Muscle layer of duodenum (tissue), 2 donors: ENCODE results near the gene SEPHS2.
"Not testable (repeated sequence)": the region's sequence is repeated elsewhere in the genome, so short reads cannot be mapped to it uniquely, and the experiment has no call there.

ENCODE experiments used
- H3K27ac ChIP-seq: one replicate; pipeline ENCODE4 v1.7.0; 2013; ENCODE audit warnings: mild to moderate bottlenecking, low read length
- H3K27me3 ChIP-seq: one replicate; pipeline ENCODE4 v1.7.0; 2013; ENCODE audit warnings: low read depth, mild to moderate bottlenecking, control low read depth, low read length
- H3K36me3 ChIP-seq, 2 donors: one replicate each; pipeline ENCODE4 v1.7.0; 2013; ENCODE audit warnings: low read length in 2 of 2, control low read depth in 1 of 2, mild to moderate bottlenecking in 1 of 2; ENCODE audit not compliant: insufficient read depth in 2 of 2, control insufficient read depth in 1 of 2
- H3K4me1 ChIP-seq, 2 donors: one replicate each; pipeline ENCODE4 v1.7.0; 2013; ENCODE audit warnings: low read length in 2 of 2, mild to moderate bottlenecking in 2 of 2, control low read depth in 1 of 2, moderate library complexity in 1 of 2; ENCODE audit not compliant: insufficient read depth in 2 of 2, control insufficient read depth in 1 of 2
- H3K4me3 ChIP-seq, 2 donors: one replicate each; pipeline ENCODE4 v1.7.0; 2013; ENCODE audit warnings: low read length in 2 of 2, low read depth in 1 of 2, mild to moderate bottlenecking in 1 of 2
- H3K9me3 ChIP-seq, 2 donors: one replicate each; pipeline ENCODE4 v1.7.0; 2013; ENCODE audit warnings: low read length in 2 of 2, control low read depth in 1 of 2, mild to moderate bottlenecking in 1 of 2; ENCODE audit not compliant: control insufficient read depth in 1 of 2
- donor health status: healthy.

SEPHS2 gene

DNA sequence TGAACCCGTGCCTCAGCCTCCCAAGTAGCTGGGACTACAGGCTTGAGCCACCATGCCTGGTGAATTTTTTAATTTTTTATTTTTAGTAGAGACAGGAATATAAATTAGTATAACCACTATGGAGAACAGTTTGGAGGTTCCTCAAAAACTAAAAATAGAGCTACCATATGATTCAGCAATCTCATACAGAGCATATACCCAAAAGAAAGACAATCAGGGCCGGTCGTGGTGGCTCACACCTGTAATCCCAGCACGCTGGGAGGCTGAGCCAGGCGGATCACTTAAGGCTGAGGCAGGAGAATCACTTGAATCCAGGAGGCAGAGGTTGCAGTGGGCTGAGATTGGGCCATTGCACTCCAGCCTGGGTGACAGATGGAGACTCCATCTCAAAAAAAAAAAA, 15.8 kb upstream of the SEPHS2 start:
- H3K27me3 ChIP-seq, H3K4me3 ChIP-seq, H3K9me3 ChIP-seq, H3K27ac ChIP-seq, H3K36me3 ChIP-seq, H3K4me1 ChIP-seq: not testable (repeated sequence)

DNA sequence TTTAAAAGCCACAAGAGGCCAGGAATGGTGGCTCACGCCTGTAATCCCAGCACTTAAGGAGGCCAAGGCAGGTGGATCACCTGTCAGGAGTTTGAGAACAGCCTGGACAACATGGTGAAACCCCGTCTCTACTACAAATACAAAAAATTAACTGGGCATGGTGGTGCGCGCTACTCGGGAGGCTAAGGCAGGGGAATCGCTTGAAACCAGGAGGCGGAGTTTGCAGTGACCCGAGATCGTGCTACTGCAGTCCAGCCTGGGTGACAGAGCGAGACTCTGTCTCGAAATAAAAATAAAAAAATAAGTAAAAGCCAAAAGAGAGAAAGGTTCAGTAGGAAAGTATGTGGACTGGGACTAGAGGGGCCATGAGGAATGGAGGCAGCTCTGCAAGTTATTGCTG, 13.8 kb upstream of the SEPHS2 start:
- Histone ChIP-seq H3K27me3 (no peaks in the 10 kb centered on the region), H3K4me1 (no peaks in the 10 kb centered on the region), H3K4me3 (no peak overlapping the region), H3K27ac (no peak overlapping the region), H3K36me3 (no peaks in the 10 kb centered on the region), H3K9me3 (no peaks in the 10 kb centered on the region)

DNA sequence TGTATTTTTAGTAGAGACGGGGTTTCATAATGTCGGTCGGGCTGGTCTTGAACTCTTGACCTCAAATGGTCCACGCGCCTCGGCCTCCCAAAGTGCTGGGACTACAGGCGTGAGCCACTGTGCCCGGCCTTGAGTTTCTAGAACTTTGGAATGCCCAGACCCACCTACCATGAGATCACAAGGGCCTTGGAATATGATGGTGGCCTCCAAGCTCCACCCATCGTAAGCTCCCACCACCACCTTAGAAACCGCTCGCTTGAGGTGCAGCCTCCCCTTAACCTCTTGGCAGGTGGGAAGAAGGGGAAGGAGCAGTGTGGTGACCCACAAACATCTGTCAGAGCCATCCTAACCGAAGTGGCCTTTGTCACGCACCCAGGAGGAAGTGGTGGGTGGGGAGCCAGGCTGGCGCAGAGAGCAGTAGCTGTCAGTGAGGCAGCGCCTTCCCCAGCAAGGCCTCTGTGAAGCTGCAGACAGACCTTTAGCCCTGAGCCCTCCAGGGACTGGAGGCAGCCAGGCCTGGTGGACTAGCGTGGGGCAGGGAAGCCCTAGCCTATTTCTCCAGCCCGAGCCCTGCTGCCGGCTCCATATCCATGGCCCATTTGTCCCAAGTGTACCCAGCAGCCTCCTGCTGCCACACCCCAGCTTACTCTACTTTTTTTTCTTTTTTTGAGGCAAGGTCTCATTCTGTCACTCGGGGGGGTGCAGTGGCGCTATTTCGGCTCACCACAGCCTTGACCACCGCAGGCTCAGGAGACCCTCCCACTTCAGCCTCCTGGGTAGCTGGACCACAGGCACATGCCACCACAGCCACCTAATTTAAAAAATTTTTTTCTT, 13.1 kb upstream of the SEPHS2 start:
- no peaks in the 10 kb centered on the region for H3K4me1 ChIP-seq
- H3K9me3 ChIP-seq: no peaks in the 10 kb centered on the region
- no peak overlapping the region for H3K27ac ChIP-seq
- no peak overlapping the region for H3K4me3 ChIP-seq
- H3K27me3 ChIP-seq: no peaks in the 10 kb centered on the region
- H3K36me3 ChIP-seq: no peaks in the 10 kb centered on the region

DNA sequence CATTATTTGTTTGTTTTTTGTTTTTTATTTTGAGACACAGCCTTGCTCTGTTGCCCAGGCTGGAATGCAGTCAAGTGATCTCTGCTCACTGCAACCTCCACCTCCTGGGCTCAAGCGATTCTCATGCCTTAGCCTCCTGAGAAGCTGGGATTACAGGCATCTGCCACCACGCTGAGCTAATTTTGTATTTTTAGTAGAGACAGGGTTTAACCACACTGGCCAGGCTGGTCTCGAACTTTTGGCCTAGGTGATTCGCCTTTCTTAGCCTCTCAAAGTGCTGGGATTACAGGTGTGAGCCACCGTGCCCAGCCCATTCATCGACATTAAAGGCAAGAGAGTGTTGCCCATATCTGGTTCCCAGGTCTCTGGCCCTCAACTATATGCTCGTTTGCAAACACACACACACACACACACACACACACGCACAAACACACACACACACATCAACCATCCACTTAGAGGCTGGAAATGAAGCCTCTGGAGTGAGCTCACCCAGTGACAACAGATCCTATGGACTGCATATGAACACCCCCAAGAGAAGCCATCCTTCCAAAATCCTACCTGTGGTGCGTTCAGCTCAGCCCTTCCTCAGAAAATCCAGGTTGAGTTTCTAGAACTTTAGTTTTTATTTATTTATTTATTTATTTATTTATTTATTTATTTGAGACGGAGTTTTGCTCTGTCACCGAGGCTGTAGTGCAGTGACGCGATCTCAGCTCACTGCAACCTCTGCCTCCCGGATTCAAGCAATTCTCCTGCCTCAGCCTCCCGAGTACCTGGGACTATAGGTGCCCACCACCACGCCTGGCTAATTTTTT, 12.3 kb upstream of the SEPHS2 start:
- no peak overlapping the region for H3K4me3 ChIP-seq
- no peaks in the 10 kb centered on the region for H3K36me3 ChIP-seq
- H3K27me3 ChIP-seq: no peaks in the 10 kb centered on the region
- no peaks in the 10 kb centered on the region for H3K9me3 ChIP-seq
- H3K4me1 ChIP-seq: no peaks in the 10 kb centered on the region
- no peak overlapping the region for H3K27ac ChIP-seq

DNA sequence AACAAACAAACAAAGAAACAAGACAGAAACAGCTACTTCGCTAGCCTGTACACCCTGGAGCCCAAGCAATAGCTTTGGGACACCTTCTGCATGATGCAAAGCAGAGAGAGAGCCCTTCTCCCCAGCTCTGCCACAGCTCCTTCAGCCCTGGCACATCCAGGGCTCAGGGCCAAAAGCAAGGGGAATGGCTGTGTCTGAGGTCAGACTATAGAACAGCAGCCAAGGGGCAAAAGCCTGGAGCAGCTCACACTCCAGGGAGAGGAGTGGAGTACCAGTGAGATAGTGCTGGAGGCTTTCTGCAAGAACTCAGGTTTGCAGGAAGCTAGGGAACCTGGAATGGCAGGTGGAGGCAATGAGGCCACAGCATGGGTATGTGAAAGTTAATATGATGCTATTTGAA, 11.6 kb upstream of the SEPHS2 start:
- Histone ChIP-seq H3K27ac (no peak overlapping the region), H3K4me1 (no peaks in the 10 kb centered on the region), H3K9me3 (no peaks in the 10 kb centered on the region), H3K36me3 (no peaks in the 10 kb centered on the region), H3K4me3 (no peak overlapping the region), H3K27me3 (no peaks in the 10 kb centered on the region)

DNA sequence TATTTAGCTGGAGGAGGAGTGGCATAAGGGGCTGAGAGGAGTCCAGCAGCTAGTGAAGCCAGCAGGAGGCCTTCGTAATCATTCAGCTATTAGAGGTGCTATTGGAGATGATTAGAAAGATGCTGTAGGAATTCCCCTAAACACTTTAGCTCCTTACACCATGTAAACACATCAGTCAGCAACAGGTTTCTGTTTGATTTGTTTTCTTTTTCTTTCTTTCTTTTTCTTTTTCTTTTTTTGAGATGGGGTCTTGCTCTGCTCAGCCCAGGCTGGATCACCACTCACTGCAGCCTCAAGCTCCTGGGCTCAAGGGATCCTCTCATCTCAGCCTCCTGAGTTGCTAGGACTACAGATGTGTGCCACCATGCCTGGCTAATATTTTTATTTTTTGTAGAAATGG, 10.6 kb upstream of the SEPHS2 start:
- H3K4me1 ChIP-seq: no peaks in the 10 kb centered on the region
- no peaks in the 10 kb centered on the region for H3K36me3 ChIP-seq
- no peaks in the 10 kb centered on the region for H3K9me3 ChIP-seq
- no peaks in the 10 kb centered on the region for H3K27me3 ChIP-seq
- no peak overlapping the region for H3K4me3 ChIP-seq
- H3K27ac ChIP-seq: no peak overlapping the region

DNA sequence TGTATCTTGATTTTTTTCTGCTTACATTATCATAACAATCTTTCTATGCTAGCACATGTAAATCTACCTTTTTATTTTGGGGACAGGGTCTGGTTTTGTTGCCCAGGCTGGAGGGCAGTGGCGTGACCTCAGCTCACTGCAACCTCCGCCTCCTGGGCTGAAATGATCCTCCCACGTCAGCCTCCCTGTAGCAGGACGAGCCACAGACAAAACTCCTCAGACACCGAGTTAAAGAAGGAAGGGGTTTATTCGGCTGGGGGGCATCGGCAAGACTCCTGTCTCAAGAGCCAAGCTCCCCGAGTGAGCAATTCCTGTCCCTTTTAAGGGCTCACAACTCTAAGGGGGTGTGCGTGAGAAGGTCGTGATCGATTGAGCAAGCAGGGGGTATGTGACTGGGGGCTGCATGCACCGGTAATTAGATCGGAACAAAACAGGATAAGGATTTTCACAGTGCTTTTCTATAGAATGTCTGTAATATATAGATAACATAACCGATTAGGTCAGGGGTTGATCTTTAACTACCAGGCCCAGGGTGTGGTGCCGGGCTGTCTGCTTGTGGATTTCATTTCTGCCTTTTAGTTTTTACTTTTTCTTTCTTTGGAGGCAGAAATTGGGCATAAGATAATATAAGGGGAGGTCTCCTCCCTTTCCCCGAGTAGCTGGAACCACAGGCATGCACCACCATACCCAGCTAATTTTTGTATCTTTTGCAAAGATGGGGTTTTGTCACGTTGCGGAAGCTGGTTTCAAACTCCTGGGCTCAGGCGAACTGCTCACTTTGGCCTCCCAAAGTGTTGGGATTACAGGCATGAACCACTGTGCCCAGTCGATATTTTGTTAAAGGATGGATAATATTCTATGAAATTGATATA, 7.3 kb upstream of the SEPHS2 start:
- not testable (repeated sequence) for H3K4me1 ChIP-seq, H3K27ac ChIP-seq, H3K36me3 ChIP-seq, H3K27me3 ChIP-seq, H3K4me3 ChIP-seq, H3K9me3 ChIP-seq

DNA sequence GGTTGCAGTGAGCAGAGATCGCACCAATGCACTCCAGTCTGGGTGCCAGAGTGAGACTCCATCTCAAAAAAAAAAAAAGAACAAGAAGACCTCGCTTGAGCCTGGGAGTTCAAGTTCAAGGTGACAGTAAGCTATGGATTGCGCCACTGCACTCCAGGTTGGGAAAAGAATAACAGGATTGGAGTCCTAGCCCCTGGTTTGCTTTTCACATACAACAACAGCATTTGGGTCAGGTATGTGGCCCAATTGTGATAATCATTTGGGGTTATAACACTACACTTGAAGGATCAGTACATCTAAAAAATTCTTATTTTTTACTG, 3.4 kb upstream of the SEPHS2 start:
- Histone ChIP-seq H3K27ac (no peak overlapping the region), H3K36me3 (no peaks in the 10 kb centered on the region), H3K9me3 (no peaks in the 10 kb centered on the region), H3K4me3 (no peak overlapping the region), H3K4me1 (peaks cover 4 to 11% of the 10 kb centered on the region in 2 donors), H3K27me3 (no peaks in the 10 kb centered on the region)

DNA sequence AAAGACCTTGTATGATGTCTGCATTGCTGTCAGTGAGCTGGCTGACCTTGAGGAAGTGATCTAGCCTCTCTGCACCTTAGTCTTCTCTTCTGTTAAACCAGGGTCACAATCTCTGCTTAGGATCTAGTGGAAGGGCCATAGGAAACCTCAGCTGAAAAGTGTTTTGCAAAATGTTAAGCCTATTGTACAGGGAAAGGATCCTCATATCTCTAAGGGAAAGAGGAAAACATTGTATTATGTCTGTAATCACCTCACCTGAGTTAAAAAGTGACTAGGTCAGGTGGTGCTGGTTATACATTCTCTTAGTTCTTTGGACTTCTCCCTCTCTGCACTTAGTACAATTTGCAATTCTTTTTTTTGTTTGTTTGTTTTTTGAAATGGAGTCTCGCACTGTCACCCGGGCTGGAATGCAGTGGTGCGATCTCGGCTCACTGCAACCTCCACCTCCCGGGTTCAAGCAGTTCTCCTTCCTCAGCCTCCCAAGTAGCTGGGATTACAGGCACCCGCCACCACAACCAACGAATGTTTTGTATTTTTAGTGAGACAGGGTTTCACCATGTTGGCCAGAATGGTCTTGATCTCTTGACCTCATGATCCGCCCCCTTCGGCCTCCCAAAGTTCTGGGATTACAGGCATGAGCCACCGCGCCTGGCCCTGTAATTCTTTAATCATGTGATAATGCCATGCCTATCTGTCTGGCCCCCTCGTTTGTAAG, 2.0 kb upstream of the SEPHS2 start:
- H3K27me3 ChIP-seq: no peaks in the 10 kb centered on the region
- no peak overlapping the region for H3K4me3 ChIP-seq
- no peaks in the 10 kb centered on the region for H3K9me3 ChIP-seq
- peaks cover 0 to 3% of the 10 kb centered on the region in 2 donors for H3K36me3 ChIP-seq
- H3K27ac ChIP-seq: peak overlapping the region; percentile 67
- peaks cover 9 to 12% of the 10 kb centered on the region in 2 donors for H3K4me1 ChIP-seq

DNA sequence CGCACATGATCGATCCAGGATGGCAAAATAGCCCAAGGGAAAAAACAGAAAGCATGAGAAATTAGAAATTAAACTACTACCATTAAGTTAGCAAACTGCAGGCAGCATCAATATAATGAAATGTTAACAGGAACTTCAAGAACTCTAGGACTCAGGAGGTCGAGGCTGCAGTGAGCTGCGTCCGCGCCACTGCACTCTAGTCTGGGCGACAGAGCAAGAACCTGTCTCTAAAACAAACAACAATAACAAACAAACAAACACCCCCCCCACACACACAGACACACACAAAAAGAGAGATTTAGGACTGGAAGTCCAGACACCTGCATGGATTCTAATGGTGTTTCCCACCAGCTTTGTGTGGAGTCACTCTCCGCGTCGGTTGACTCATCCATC, 525 bp upstream of the SEPHS2 start:
- no peaks in the 10 kb centered on the region for H3K27me3 ChIP-seq
- H3K36me3 ChIP-seq: peaks cover 0 to 3% of the 10 kb centered on the region in 2 donors
- H3K9me3 ChIP-seq: no peaks in the 10 kb centered on the region
- H3K4me3 ChIP-seq: peak overlapping the region; percentile 76 to 91
- H3K4me1 ChIP-seq: peaks cover 9 to 12% of the 10 kb centered on the region in 2 donors
- peak overlapping the region; percentile 94 for H3K27ac ChIP-seq

DNA sequence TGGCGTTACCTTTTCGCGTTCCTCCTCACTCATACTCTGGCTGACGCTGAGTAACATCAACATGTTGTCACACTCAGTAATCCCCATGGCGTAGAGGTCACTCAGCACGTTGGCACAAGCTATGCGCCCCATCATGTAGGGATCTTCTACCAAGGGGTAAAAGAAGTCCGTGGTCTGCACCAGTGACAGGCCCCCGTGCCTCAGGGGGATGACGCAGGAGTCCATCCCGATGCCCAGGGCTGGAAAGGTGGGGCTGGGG, 596 bp downstream of the SEPHS2 start:
- Histone ChIP-seq H3K4me1 (peaks cover 9 to 12% of the 10 kb centered on the region in 2 donors), H3K27ac (peak overlapping the region; percentile 94), H3K27me3 (no peaks in the 10 kb centered on the region)

More for the DNA sequence above, 596 bp downstream of the SEPHS2 start:
- Histone ChIP-seq H3K4me3 (peak overlapping the region; percentile 76 to 91), H3K9me3 (no peaks in the 10 kb centered on the region), H3K36me3 (peaks cover 0 to 3% of the 10 kb centered on the region in 2 donors)
